ENCODE measurements around the gene RPTOR.

The RPTOR gene

DNA sequence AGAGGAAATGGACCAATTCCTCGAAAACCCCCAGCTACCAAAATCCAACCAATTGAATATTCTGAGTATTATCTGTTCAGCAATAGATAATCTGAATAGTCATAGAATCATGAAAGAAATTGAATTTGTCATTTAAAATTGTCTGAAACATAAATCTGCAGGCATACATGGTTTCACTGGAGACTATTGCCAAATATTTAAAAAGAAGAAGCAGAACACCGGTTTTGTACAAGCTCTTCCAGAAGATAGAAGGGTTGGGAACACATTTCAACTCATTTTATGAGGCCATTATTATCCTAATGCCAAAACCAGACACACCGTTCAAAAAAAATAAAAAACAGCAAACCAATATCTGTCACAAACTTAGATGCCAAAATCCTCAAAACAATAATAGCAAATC is 195.5 kb downstream of the RPTOR start:
- TF ChIP-seq, protein P1, sequence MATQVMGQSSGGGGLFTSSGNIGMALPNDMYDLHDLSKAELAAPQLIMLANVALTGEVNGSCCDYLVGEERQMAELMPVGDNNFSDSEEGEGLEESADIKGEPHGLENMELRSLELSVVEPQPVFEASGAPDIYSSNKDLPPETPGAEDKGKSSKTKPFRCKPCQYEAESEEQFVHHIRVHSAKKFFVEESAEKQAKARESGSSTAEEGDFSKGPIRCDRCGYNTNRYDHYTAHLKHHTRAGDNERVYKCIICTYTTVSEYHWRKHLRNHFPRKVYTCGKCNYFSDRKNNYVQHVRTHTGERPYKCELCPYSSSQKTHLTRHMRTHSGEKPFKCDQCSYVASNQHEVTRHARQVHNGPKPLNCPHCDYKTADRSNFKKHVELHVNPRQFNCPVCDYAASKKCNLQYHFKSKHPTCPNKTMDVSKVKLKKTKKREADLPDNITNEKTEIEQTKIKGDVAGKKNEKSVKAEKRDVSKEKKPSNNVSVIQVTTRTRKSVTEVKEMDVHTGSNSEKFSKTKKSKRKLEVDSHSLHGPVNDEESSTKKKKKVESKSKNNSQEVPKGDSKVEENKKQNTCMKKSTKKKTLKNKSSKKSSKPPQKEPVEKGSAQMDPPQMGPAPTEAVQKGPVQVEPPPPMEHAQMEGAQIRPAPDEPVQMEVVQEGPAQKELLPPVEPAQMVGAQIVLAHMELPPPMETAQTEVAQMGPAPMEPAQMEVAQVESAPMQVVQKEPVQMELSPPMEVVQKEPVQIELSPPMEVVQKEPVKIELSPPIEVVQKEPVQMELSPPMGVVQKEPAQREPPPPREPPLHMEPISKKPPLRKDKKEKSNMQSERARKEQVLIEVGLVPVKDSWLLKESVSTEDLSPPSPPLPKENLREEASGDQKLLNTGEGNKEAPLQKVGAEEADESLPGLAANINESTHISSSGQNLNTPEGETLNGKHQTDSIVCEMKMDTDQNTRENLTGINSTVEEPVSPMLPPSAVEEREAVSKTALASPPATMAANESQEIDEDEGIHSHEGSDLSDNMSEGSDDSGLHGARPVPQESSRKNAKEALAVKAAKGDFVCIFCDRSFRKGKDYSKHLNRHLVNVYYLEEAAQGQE (IDR thresholded peaks at IDR 0.05; ENCODE audit: insufficient replicate concordance, low read depth): no peak
- no peak overlapping the region for H3K27ac ChIP-seq (replicated peaks)
- no peak overlapping the region for H3K4me3 ChIP-seq (replicated peaks; ENCODE audit: insufficient read depth, low read length)
- H3K27me3 ChIP-seq (ENCODE audit: insufficient read depth, poor library complexity, severe bottlenecking): no peaks in the 10 kb centered on the region
- no peak for DNase-seq (ENCODE audit: low read depth in 1 of 2, low spot score in 1 of 2)

DNA sequence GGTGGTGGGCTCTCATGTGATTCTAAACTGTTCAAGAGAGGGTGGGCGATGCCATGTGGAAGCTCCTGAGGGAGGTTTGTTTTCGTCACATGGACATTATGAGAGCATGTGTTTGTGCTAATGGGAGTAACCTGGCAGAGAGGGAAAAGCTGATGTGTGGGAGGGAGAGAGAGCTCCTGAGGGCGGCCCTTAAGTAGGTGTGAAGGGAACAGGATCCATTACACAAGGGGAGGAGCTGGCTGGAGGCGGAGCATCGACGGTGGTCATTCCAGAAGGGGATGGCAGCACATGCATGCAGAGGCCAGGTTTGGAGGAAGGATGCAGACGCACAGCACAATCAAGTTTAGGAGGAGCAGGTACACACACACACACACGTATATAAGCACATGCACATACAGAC is 197.5 kb downstream of the RPTOR start:
- Histone ChIP-seq H3K27ac (replicated peaks) (no peak overlapping the region), H3K4me3 (replicated peaks; ENCODE audit: insufficient read depth, low read length) (no peak overlapping the region), H3K27me3 (ENCODE audit: insufficient read depth, poor library complexity, severe bottlenecking) (no peaks in the 10 kb centered on the region)
- TF ChIP-seq, protein P1 (IDR thresholded peaks at IDR 0.05; ENCODE audit: insufficient replicate concordance, low read depth): no peak
- TF ChIP-seq SPI1 (IDR thresholded peaks at IDR 0.05; ENCODE audit: borderline replicate concordance, low read depth) (no peak), GABPA (IDR thresholded peaks at IDR 0.05; ENCODE audit: low read depth) (no peak), POLR2AphosphoS5 (IDR thresholded peaks at IDR 0.05; ENCODE audit: low read depth) (no peak)
- TF ChIP-seq, protein P2, sequence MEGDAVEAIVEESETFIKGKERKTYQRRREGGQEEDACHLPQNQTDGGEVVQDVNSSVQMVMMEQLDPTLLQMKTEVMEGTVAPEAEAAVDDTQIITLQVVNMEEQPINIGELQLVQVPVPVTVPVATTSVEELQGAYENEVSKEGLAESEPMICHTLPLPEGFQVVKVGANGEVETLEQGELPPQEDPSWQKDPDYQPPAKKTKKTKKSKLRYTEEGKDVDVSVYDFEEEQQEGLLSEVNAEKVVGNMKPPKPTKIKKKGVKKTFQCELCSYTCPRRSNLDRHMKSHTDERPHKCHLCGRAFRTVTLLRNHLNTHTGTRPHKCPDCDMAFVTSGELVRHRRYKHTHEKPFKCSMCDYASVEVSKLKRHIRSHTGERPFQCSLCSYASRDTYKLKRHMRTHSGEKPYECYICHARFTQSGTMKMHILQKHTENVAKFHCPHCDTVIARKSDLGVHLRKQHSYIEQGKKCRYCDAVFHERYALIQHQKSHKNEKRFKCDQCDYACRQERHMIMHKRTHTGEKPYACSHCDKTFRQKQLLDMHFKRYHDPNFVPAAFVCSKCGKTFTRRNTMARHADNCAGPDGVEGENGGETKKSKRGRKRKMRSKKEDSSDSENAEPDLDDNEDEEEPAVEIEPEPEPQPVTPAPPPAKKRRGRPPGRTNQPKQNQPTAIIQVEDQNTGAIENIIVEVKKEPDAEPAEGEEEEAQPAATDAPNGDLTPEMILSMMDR (IDR thresholded peaks at IDR 0.05; ENCODE audit: insufficient read depth, low read length): no peak
- DNase-seq (ENCODE audit: low read depth in 1 of 2, low spot score in 1 of 2): no peak

DNA sequence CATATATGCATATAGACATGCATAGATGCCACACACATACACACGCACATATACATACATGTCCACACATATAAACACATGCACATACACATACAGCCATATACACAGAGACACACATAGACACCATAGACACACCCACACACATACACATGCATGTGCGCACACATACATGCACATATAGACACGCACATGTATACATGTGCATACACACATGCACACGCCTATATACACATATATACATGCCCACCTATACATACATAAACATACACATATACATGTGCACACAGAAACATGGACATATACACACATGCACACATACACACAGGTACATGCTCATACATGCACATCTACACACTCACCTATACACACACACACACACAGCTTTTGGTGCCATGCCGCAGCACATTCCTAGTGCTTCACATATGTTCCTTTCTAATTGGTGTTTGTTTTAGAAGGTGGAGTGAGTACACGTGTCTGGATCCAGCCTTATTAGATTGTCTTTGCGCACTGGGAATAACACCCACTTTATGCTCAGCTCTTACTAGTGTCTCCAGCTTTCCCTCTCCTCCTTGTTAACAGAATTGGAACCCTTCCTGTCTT is 198.0 kb downstream of the RPTOR start:
- DNase-seq (ENCODE audit: low read depth in 1 of 2, low spot score in 1 of 2): no peak
- Histone ChIP-seq H3K4me3 (replicated peaks; ENCODE audit: insufficient read depth, low read length) (no peak overlapping the region), H3K27ac (replicated peaks) (no peak overlapping the region), H3K27me3 (ENCODE audit: insufficient read depth, poor library complexity, severe bottlenecking) (no peaks in the 10 kb centered on the region)
- TF ChIP-seq, protein P1 (IDR thresholded peaks at IDR 0.05; ENCODE audit: insufficient replicate concordance, low read depth): no peak
- TF ChIP-seq POLR2AphosphoS5 (IDR thresholded peaks at IDR 0.05; ENCODE audit: low read depth) (no peak), SPI1 (IDR thresholded peaks at IDR 0.05; ENCODE audit: borderline replicate concordance, low read depth) (no peak), GABPA (IDR thresholded peaks at IDR 0.05; ENCODE audit: low read depth) (no peak)
- TF ChIP-seq, protein P2 (IDR thresholded peaks at IDR 0.05; ENCODE audit: insufficient read depth, low read length): no peak
